ENCODE data around the gene EVA1A. TPM values are rescaled to one million over a fixed set of nuclear protein-coding genes. Genes with fewer than 3 reads are reported as not detected.

Gene EVA1A
- total RNA-seq, 1 donor from 2014 or later: not detected

DNA sequence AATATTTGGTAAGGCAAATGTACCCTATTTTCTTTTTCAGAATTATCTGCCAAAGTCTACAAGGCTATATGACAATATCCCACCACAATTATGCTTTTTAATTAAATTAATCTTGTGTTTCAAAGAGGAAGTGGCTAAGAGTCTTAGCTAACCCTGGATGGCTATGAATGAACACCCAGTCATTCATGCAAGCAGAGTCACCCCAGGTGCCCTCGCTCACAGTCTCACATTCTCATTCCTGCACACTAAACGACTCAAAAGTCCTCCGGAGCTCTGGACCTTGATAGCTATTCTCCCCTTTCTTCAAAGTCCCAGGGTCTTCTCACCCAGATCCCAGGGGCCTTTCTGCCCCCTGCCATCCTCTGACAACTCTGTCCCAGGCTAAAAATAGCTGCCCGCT is 43.7 kb upstream of the EVA1A start:
- Mint-ChIP-seq H3K4me3 (ENCODE audit: unreplicated experiment) (no peak overlapping the region), H3K9me3 (ENCODE audit: unreplicated experiment) (peaks cover 1% of the 10 kb centered on the region), H3K27ac (ENCODE audit: unreplicated experiment) (no peak overlapping the region), H3K4me1 (ENCODE audit: low read depth, unreplicated experiment) (peaks cover 2% of the 10 kb centered on the region), H3K36me3 (ENCODE audit: unreplicated experiment) (no peaks in the 10 kb centered on the region), H3K27me3 (ENCODE audit: unreplicated experiment) (peaks cover 1% of the 10 kb centered on the region)
- DNase-seq: no peak
- TF ChIP-seq CTCF (IDR thresholded peaks at IDR 0.05; ENCODE audit: partially characterized antibody, unreplicated experiment): no peak

DNA sequence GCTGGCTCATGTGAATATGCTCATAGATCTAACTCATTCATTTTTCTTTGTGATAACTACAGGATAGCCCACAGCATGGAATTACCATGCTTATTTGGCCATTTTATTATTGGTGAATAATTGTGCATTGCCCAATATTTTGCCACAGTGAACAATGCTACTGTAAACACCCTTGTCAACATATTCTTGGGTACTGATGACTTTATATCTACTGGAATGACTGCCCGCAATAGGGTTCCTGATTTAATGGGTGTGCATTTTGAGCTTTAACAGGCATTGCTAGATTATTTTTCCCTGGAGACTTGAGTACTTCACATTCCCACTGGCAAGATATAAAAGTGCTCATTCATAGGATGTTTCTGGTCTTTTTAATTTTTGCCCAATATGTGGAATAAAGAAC is 42.7 kb upstream of the EVA1A start:
- no peak for TF ChIP-seq CTCF (IDR thresholded peaks at IDR 0.05; ENCODE audit: partially characterized antibody, unreplicated experiment)
- peaks cover 1% of the 10 kb centered on the region for H3K9me3 Mint-ChIP-seq (ENCODE audit: unreplicated experiment)
- H3K4me3 Mint-ChIP-seq (ENCODE audit: unreplicated experiment): no peak overlapping the region
- H3K36me3 Mint-ChIP-seq (ENCODE audit: unreplicated experiment): no peaks in the 10 kb centered on the region
- no peak for DNase-seq
- peaks cover 2% of the 10 kb centered on the region for H3K4me1 Mint-ChIP-seq (ENCODE audit: low read depth, unreplicated experiment)
- H3K27ac Mint-ChIP-seq (ENCODE audit: unreplicated experiment): no peak overlapping the region
- peaks cover 1% of the 10 kb centered on the region for H3K27me3 Mint-ChIP-seq (ENCODE audit: unreplicated experiment)

GRCh38 chr2:75602724-75603342 is 42.1 kb upstream of the EVA1A start:
- Mint-ChIP-seq H3K4me1 (ENCODE audit: low read depth, unreplicated experiment) (no peaks in the 10 kb centered on the region), H3K9me3 (ENCODE audit: unreplicated experiment) (peaks cover 1% of the 10 kb centered on the region), H3K27ac (ENCODE audit: unreplicated experiment) (no peak overlapping the region), H3K27me3 (ENCODE audit: unreplicated experiment) (peaks cover 1% of the 10 kb centered on the region), H3K4me3 (ENCODE audit: unreplicated experiment) (no peak overlapping the region), H3K36me3 (ENCODE audit: unreplicated experiment) (no peaks in the 10 kb centered on the region)
- no peak for DNase-seq
- no peak for TF ChIP-seq CTCF (IDR thresholded peaks at IDR 0.05; ENCODE audit: partially characterized antibody, unreplicated experiment)

DNA sequence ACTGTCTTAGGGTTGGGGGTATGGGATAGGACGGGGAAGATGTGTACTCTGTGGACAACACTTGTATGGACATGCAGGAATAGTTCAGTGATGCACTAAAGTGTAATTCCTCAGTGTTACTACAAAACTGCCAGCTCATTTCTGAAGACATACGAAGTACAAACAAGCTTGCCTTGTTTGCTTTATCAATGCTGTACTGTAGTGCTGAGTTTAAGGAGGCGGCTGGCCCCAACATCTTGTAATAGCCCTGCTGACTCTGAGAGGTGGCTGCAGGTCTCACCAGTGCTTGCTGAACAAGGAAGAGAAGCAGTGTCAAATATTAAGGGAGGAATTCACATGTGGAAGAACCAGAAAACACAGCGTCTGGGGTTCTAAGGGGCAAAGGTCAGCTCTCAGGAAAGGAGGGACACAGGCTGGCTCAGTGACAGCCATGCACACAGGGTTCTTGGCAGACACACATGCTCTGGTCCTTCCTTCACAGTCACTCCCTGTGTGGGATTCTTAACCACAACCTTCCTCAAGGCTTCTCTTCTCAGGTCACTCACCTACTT is 39.8 kb upstream of the EVA1A start:
- TF ChIP-seq CTCF (IDR thresholded peaks at IDR 0.05; ENCODE audit: partially characterized antibody, unreplicated experiment): no peak
- Mint-ChIP-seq H3K27ac (ENCODE audit: unreplicated experiment) (no peak overlapping the region), H3K4me1 (ENCODE audit: low read depth, unreplicated experiment) (no peaks in the 10 kb centered on the region), H3K4me3 (ENCODE audit: unreplicated experiment) (no peak overlapping the region), H3K9me3 (ENCODE audit: unreplicated experiment) (no peaks in the 10 kb centered on the region), H3K27me3 (ENCODE audit: unreplicated experiment) (peaks cover 1% of the 10 kb centered on the region), H3K36me3 (ENCODE audit: unreplicated experiment) (no peaks in the 10 kb centered on the region)
- no peak for DNase-seq

DNA sequence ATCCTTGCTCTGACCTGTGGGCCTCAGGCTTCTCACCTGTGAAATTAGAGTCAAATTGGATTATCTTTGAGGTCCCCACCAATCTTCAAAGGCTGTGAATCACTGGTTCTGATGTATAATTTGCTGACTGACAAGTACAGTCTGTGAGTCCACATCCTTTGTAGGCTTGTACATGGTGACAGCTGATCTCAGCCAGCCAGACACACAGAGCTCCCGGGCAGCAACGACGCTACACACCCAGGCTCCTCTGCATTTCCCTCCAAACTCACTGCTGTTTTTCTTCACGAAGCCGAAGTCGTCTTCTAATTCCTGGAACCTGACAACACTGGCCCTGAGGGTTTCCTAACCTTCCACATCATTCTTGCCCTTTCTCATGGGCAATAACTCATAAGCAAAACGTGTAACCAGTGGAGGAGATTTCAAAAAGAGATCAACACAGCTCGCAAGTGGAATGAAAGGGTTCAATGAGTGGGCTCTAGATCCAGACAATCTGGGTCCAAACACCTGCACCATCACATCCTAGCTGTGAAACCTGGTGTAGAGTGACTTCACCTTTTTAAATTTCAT is 37.9 kb upstream of the EVA1A start:
- Mint-ChIP-seq H3K4me3 (ENCODE audit: unreplicated experiment) (no peak overlapping the region), H3K9me3 (ENCODE audit: unreplicated experiment) (no peaks in the 10 kb centered on the region), H3K27ac (ENCODE audit: unreplicated experiment) (no peak overlapping the region), H3K4me1 (ENCODE audit: low read depth, unreplicated experiment) (no peaks in the 10 kb centered on the region), H3K27me3 (ENCODE audit: unreplicated experiment) (no peaks in the 10 kb centered on the region), H3K36me3 (ENCODE audit: unreplicated experiment) (no peaks in the 10 kb centered on the region)
- TF ChIP-seq CTCF (IDR thresholded peaks at IDR 0.05; ENCODE audit: partially characterized antibody, unreplicated experiment): no peak
- no peak for DNase-seq
